SK-N-MC (cell line): Measurements from ENCODE around the gene SDK2.

Source experiments
- EZH2 ChIP-seq: fragments of 200-600 bp; sonication (generic); IDR thresholded peaks from one replicate; pipeline ENCODE4 v1.6.1; 2017; ENCODE audit warnings: antibody characterized with exemption
- POLR2AphosphoS5 ChIP-seq: IDR thresholded peaks from 2 replicates; pipeline ENCODE4 v1.6.1; 2012; ENCODE audit warnings: mild to moderate bottlenecking, low read depth, low read length, borderline replicate concordance

DNA sequence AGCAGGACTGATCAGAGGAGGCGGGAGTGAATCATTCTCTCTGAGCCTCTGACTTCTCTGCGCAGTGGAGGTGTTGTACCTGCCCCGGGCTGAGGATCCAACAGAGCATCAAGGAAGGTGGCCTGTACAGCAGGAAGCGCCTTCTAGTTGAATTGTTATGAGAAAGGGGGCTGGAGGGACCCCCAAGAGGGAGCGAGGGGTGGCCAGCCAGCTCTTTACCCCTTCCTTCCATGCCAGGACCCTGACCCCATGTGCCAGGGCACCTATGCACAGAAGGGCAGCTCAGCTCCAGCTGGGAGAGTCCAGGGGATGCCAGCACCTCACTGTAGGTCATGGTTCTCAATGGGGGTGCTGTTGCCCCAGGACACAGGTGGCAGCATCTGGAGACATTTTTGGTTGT lies 149.3 kb downstream of the SDK2 start:
- TF ChIP-seq EZH2 (no peak), POLR2AphosphoS5 (no peak)
